GM19099 (cell line): Measurements from ENCODE around the gene VDAC1.

ENCODE experiments used
- POLR2A ChIP-seq: IDR thresholded peaks from 3 replicates; pipeline ENCODE4 v1.6.1; 2011; ENCODE audit warnings: low read depth; ENCODE audit not compliant: insufficient read length; ENCODE audit errors: extremely low read depth

The VDAC1 gene

DNA sequence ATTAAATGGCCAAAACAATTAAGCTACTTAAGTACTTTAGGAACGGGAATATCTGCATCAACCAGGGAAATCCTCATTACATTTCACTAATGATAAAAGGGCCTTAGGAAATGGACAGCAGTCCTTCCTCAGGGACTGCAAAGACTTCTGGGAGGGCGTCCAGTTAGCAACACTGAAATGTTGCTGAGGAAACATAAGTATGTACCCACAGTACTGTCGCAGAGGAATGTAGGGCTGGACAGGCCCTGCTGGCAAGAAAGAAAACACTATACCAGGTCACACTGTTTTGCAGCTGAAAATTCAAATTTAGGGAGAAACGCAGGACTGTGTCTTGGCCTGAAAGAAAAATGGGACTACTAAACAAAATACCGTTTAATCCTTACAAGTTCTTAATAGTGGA, 37.7 kb downstream of the VDAC1 start:
- TF ChIP-seq POLR2A: no peak

GRCh38 chr5:133966090-133966489, 38.7 kb downstream of the VDAC1 start:
- no peak for TF ChIP-seq POLR2A

GRCh38 chr5:133963493-133964128, 41.2 kb downstream of the VDAC1 start:
- TF ChIP-seq POLR2A: no peak

- no peak for TF ChIP-seq POLR2A
Measured at GRCh38 chr5:133962801-133963476, 41.8 kb downstream of the VDAC1 start.

DNA sequence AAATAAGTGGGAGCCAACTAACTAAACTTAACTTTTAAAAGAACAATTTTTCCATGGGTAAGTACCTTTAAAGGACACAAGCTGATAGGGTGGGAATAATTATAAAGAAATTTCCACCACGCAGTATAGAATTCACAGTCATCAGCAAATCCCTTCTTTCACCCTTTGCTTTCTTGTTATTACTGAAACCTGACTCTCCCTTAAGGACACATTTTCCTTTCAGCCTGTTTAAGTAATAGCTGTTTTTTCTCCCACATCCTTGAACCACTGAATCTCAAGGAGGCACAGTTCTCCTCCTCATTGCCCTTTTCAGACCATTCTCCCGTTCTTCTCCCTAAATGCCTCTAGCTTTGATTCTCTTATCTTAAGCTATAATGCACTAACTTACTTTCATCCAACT, 42.6 kb downstream of the VDAC1 start:
- no peak for TF ChIP-seq POLR2A

- TF ChIP-seq POLR2A: no peak
Measured at GRCh38 chr5:133959643-133960042, 45.1 kb downstream of the VDAC1 start.

DNA sequence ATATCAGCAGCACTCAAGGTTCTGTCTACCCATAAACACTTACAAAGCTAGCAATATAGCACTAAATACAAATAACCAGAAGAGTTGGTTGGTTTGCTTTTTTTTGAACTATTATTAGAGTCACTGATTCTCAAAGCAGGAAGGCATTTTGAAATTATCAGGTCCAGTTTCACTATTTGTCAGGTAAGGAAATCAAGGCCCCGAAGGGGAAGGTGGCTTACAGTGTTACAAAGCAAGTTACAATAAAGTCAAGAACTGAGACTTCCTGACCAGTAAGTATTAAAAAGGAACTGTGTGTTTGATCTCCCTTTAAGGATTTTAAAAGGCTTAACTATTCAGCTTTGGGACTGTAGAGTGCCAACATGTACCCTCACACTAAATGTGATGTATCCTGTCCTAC, 47.2 kb downstream of the VDAC1 start:
- TF ChIP-seq POLR2A: no peak

GRCh38 chr5:133957080-133957479, 47.7 kb downstream of the VDAC1 start:
- no peak for TF ChIP-seq POLR2A

GRCh38 chr5:133953568-133954145, 51.1 kb downstream of the VDAC1 start:
- no peak for TF ChIP-seq POLR2A

- no peak for TF ChIP-seq POLR2A
Measured at GRCh38 chr5:133952729-133953567, 51.8 kb downstream of the VDAC1 start.

GRCh38 chr5:133950821-133951612, 53.8 kb downstream of the VDAC1 start:
- TF ChIP-seq POLR2A: no peak

DNA sequence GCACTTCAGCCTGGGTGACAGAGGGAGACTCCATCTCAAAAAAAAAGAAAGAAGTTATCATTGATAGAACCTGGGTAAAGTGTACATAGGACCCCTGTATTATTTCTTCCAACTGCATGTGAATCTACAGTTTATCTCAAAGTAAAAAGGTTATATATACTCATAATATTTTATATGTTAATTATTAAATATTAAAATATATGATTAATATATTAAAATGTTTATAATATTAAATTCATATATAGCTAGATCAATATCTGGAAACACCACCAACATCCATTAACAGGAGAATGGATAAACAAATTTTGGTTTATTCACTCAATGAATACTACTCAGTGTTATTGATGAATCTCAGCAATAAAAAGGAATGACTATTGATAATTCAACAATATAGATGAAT, 56.1 kb downstream of the VDAC1 start:
- no peak for TF ChIP-seq POLR2A

- TF ChIP-seq POLR2A: no peak
Measured at GRCh38 chr5:133947431-133947841, 57.3 kb downstream of the VDAC1 start.

DNA sequence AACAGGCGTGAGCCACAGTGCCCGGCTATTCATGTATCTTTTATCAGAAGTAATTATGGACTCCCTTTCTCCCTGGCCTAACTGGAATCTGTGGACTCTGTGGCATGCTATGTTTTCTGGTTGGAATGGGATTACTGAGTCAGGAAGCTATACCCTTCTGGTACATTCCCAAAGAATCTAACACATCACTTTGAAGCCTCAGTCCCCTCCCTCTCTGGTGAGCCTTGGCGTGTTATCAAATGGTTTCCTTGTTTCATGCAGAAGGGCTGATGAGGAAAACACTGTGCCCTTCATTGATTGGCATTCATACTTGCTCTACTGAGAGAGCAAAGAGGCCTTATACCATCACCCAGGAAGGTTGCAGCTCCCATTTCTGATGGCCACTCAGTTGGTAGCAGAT, 59.2 kb downstream of the VDAC1 start:
- no peak for TF ChIP-seq POLR2A
